GM21576 (cell line): ENCODE measurements around the gene TMPO.
"Not testable (repeated sequence)": the region's sequence is repeated elsewhere in the genome, so short reads cannot be mapped to it uniquely, and the experiment has no call there.

Source experiments
- ATAC-seq: cut with Tn5 transposase; IDR thresholded peaks from one replicate; pipeline ENCODE4 v1.9.1; 2021; ENCODE audit warnings: mild to moderate bottlenecking, moderate library complexity; ENCODE audit not compliant: unreplicated experiment

Gene TMPO

DNA sequence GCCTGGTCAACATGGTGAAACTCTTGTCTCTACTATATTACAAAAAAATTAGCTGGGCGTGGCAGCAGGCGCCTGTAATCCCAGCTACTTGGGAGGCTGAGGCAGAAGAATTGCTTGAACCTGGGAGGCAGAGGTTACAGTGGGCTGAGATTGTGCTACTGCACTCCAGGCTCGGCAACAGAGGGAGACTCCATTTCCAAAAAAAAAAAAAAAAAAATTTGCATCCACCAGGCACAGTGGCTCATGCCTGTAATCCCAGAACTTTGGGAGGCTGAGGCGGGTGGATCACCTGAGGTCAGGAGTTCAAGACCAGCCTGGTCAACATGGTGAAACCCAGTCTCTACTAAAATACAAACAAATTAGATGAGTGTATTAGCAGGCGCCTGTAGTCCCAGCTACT is 3.6 kb upstream of the TMPO start:
- not testable (repeated sequence) for ATAC-seq

DNA sequence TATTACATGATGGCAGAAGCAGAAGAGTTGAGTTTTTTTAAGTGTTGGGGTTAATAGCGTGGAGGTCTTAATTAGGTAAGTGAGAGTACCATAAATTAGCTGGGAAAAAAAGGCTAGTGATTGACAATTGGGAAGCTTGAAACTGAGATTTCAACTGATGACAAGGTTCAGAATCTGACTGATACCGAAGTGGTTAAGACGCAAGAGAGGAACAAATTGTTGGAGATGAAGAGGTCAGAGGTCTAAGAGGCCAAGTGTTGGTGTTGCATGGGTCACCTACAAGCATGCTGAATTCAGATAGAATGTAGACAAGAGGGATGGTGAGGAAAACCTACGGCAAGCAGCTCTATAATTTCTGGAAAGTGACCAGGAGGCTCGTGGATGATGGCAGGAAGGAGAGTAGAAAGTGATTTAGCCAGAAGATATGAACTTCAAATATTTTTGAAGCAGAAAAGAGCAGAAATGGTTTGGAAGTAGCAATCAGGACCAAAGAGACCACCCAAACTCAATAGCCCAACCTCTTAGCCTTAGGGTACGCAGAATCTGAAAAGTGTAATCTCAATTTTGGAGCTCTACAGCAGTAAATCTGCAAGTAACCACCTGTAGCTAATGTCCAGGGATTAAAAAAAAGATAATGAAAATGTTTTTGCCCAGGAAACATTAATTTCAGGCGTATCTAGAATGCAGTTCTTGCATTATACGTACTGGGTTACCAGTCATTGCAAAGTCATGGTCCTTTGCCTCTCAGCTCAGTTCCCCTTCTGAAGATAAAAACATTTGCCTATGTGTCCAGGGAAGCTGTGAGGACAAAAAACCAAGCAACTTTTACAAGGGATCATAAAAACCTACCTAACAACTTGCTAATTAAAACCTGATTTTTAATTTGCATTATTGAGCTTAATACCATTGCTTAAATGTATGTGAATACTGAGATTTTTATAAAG is 1.7 kb upstream of the TMPO start:
- ATAC-seq = no peak

DNA sequence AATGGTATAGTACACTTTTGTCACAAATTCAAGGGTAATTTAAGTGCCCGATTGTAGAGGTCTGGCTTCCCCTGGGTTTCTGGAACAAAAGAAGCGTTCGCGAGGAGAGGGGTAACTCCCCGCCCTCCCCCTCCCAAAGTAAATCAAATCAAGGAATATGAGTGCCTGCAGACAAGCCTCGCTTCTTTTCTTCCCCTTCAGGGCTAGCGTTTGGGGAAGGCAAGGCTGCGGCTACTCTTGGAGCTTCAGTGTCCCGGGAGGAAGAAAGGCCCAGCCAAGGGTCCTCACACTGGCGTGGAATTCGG is 456 bp upstream of the TMPO start:
- ATAC-seq = no peak

DNA sequence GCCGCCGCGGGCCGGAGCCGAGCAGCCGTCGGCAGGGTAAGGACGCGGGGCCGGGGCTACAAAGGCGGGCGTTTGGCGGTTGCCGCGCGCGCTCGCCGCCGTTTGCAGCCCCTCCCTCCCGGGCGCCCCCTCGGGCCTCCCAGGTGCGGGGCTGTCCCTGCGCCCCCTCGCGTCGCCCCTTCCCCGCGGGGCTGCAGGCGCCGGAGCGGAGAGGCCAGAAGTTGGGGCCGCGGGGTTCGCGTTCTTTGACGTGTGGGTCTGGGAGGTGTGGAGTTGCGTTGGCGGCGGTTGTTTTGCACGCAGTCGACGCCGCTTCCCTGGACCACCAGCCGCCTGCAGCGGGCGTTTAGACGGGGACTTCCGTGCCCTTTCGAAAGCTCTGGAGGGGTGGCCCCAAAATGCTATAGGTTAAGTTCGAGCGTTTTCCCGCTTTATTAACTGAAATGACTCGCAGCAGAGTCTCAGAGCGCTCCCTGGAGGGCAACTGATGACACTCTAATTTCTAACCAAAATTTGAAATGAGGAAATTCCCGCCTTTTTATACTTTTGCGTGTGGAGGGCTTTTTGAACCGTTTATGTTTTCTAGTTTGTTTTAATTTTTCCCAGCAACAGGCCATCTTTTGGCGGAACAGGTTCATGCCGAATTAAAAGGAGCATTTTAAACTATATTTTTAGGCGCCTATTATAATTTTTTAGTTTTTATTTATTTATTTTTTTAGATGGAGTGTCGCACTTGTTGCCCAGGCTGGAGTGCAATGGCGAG is 902 bp downstream of the TMPO start:
- peak; percentile 60 for ATAC-seq

DNA sequence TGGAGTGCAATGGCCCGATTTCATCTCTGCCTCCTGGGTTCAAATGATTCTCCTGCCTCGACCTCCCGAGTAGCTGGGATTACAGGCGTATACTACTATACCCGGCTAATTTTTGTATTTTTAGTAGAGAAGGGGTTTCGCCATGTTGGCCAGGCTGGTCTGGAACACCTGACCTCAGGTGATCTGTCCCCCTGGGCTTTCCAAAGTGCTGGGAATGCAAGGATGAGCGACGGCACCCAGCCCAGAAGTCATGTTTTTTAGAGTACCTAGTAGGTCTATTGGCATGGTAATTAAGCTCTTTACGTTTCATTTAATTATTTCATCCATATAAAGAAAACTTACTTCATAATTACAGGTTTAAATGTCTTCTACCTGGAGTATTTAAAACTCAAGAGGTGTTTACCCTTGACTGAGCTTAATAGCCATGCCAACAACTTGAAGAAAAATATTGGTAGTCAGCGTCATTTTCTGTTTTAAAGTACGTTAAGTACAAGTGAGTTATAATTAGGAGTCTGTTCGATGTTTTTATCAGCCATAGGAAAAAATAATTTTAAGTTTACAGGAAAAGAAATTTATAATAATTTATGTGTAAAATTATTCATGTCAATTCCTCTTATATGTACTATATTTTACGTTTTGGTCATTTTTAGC is 4.0 kb downstream of the TMPO start:
- ATAC-seq = no peak

DNA sequence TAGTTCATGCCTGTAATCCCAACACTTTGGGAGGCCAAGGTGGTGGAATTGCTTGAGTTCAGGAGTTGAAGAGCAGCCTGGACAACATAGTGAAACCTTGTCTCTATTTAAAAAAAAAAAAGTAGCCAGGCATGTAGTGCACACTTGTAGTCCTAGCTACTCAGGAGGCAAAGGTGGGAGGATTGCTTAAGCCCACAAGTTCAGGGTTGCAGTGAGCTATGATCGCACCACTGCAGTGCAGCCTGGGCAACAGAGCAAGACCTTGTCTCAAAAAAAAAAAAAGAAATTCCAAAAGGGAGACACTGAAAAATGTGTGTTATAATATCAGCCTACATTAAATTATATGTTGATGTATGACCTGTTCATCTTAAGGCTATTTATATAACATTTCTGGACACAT is 14.7 kb downstream of the TMPO start:
- no peak for ATAC-seq

DNA sequence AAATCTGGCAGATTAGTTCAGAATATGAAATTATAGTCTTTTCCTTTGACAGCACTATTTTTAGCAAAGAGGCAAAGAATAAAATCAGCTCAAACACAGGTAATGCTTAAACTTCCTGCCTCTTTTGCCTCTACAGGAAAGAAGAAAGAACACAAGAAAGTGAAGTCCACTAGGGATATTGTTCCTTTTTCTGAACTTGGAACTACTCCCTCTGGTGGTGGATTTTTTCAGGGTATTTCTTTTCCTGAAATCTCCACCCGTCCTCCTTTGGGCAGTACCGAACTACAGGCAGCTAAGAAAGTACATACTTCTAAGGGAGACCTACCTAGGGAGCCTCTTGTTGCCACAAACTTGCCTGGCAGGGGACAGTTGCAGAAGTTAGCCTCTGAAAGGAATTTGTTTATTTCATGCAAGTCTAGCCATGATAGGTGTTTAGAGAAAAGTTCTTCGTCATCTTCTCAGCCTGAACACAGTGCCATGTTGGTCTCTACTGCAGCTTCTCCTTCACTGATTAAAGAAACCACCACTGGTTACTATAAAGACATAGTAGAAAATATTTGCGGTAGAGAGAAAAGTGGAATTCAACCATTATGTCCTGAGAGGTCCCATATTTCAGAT is 17.4 kb downstream of the TMPO start:
- ATAC-seq = no peak

DNA sequence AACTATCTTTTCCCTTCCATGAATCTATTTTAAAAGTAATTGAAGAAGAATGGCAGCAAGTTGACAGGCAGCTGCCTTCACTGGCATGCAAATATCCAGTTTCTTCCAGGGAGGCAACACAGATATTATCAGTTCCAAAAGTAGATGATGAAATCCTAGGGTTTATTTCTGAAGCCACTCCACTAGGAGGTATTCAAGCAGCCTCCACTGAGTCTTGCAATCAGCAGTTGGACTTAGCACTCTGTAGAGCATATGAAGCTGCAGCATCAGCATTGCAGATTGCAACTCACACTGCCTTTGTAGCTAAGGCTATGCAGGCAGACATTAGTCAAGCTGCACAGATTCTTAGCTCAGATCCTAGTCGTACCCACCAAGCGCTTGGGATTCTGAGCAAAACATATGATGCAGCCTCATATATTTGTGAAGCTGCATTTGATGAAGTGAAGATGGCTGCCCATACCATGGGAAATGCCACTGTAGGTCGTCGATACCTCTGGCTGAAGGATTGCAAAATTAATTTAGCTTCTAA is 18.4 kb downstream of the TMPO start:
- no peak for ATAC-seq

DNA sequence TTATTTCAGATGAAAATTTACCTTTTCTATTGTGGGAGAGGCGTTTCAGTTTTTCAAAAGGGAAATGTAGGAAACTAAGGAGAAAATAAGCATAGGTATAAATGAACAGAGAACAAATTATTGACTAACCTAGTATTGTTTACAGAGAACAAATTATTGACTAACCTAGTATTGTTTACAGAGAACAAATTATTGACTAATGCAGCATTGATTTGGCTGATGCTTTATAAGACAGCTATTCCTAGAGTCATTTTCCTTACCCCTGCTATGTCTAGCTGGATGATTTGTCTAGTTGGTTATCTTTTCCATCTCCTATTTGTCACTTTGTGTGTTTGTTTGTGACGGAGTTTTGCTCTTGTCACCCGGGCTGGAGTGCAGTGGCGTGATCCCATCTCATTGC is 22.6 kb downstream of the TMPO start:
- no peak for ATAC-seq

DNA sequence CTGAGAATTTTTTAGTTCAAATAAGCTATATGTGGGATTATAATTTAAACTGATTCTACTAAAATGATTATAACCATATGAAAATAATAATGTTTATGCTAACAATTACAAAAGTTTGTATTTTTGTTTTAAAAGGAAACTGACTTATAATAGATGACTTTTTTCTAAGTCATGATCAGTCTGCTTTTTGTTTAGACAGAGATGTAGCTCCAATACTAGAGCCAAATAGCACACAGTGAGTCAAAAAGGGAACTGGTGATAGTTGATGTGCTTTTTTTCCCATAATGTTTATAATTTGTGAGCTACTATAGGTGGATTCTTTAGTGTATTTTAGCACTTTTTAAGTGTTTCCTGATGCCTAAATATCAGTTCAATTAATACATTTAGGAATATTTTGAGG is 28.3 kb downstream of the TMPO start:
- ATAC-seq = no peak

DNA sequence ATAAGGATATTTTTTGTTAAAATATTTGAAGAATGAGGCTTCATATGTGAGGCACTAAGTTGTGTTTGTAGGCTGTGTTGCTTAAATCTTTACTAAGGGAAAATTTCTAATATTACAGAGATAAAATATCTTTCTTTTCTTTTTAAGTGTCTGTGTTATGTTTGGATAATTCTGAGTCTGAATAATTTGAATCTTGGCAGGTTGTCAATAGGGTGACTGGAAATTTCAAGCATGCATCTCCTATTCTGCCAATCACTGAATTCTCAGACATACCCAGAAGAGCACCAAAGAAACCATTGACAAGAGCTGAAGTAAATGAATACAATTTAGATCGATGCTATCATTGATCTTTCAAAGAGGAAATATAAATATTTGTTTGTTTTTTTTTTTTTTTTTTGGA is 29.4 kb downstream of the TMPO start:
- ATAC-seq = no peak

DNA sequence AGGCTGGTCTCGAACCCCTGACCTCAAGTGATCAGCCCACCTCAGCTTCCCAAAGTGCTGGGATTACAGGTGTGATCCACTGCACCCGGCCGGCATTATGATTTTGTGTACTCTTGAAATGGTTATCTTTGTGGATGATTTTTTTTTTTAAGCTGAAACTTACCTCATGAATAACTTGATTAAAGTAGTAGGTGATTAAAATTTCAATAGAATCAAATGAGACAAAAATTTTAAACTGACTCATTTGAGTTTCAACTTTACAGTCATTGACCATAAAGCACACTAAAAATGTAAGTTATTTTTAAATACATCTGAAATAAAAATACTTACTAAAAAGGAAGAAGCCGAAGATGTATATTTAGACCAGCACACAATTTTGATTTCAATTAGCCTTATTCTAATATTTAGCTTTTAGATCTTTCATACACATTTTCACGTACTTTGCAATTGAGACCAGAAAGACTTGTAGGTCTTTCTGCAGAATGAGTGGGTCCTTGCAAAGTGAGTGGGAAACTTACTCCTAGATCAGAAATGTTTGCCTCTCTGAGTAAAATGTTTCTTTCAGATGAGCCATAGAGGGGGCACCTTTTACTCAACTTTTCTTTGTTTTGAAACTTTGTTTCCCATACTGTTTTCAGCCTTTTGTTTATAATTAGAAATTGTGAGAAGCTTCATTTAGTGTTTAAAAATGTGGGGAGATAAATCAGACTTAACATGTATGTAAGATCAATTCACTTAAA is 34.2 kb downstream of the TMPO start:
- no peak for ATAC-seq

DNA sequence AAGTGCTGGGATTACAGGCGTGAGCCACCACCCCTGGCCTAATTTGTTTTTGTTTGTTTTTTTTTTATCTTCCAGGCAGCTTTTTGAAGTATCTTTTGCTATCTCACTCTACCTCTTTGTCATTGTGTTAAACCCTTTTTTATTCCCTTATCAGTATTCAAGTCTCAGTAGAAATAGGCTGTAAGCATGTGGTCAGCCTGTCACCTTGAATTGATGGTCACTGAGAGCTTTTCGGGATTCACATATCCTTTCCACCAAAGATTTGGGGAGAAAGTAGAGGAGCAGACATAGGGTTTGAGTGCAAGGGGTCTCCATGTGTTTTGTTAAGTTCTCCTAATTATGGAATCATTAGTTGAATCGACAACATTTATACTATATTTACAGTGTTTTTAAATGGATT is 36.4 kb downstream of the TMPO start:
- ATAC-seq = no peak

DNA sequence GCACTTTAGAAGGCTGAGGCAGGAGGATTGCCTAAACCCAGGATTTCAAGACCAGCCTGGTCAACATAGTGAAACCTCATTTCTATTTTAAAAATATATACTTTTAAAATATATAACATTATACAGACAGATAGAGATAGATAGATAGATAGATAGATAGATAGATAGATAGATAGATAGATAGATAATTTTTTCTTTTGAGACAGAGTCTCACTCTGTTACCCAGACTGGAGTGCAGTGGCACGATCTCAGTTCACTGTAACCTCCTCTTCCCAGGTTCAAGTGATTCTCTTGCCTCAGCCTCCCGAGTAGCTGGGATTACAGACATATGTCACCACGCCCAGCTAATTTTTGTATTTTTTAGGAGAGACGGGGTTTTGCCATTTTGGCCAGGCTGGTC is 42.7 kb downstream of the TMPO start:
- ATAC-seq = not testable (repeated sequence)

DNA sequence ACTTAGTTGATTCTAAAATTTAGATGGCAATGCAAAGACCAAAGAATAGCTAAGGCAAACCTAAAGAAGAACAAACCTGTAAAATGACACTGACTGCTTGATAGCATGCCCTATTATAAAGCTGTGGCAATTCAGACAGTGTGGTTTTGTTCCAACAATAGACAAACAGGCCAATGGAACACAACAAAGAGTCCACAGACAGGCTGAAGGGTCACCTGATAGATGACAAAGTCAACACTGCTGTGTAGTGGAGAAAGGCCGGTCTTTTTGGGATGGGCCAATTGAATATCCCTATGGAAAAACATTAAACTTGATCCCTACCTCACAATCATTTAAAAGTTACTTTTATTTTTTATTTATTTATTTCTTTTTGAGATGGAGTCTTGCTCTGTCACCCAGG is 44.3 kb downstream of the TMPO start:
- ATAC-seq = no peak

DNA sequence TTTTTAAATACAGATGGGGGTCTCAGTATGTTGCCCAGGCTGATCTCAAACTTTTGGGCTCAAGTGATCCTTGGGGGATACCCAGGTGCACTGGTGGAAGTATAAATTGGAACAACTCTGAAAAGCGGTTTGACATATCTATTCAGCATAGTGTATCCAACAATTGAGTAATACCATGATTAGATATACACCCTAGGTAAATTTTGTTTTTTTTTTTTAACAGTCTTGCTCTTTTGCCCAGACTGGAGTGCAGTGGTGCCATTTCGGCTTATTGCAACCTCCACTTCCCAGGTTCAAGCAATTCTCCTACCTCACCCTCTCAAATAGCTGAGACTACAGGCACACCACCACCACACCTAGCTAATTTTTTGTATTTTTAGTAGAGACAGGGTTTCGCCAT is 46.5 kb downstream of the TMPO start:
- no peak for ATAC-seq

DNA sequence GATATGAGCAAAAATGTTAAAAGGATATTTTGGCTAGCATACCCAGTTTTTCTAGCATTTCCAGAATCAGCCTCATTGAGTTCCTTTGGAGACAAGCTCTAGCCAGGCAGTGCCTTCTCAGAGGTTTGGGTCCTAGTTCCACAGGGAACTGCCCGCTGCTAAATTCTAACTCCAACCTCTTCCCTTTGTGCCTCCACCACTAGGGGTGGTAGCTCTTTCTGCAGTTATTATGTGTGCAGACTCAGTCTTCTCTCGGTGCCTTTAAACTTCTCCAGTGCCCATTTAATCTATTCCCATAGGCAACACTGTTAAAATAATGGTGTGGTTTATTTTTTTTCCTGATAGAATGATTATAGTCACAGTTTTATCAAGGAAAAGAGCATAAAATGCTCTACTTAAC is 56.6 kb downstream of the TMPO start:
- ATAC-seq = no peak

DNA sequence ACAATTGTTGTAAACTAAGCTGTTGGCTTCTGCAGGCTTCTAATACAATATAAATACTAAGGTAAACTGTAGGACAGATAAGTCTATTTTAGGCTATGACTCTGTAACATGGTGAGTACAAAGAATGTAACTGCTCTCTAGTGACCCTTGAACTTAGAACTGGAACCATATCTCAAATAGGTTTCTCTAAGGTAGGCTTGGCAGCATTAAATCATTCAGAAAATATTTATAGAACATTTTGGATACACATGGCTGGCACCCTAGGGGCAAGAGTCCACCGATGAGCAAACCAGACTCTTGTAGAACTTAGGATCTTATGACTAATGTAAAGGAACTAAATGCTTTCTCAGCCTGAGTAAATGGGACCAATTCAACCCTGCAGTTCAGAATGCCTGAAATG is 58.7 kb downstream of the TMPO start:
- ATAC-seq = no peak

DNA sequence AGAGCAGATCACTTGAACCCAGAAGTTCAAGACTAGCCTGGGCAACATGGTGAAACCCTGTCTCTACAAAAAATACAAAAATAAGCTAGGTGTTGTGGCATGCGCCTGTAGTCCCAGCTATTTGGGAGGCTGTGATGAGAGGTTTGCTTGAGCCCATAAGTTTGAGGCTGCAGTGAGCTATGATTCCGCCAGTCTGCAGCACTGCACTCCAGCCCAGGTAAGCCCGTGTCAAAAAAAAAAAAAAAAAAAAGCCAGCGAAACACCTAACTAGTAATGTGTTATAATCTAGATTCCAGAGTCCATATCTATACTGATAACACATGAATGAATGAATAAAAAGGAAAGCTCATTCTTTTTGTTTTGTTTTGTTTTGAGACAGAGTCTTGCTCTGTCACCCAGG is 59.6 kb downstream of the TMPO start:
- no peak for ATAC-seq

DNA sequence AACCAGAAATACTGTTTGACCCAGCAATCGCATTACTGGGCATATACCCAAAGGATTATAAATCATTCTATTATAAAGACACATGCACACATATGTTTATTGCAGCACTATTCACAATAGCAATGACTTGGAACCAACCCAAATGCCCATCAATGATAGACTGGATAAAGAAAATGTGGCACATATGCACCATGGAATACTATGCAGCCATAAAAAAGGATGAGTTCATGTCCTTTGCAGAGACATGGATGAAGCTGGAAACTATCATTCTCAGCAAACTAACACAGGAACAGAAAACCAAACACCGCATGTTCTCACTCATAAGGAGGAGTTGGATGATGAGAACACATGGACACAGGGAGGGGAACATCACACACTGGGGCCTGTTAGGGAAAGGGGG is 61.4 kb downstream of the TMPO start:
- not testable (repeated sequence) for ATAC-seq

DNA sequence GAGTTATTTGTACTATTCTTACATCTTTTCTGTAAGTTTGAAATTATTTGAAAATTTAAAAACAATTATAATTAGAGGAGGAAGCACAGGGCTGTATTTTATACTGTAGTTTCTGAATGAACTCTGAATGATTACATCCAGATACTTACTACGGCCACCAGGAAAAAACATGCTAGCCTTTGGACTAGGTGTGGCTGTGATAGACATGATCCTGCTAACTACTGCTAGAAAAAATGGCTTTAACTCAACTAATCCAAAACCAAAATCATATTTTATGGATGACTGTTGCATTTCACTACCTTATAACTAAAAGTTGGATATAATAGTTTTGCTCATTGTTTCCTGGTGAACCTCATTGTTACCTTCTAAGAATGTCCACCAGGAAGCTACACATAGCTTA is 63.0 kb downstream of the TMPO start:
- no peak for ATAC-seq
